ENCODE results near the gene WDR35. TPM values are rescaled to one million over a fixed set of nuclear protein-coding genes. Genes with fewer than 3 reads are reported as not detected.
"Not testable (repeated sequence)": the region's sequence is repeated elsewhere in the genome, so short reads cannot be mapped to it uniquely, and the experiment has no call there.

WDR35 gene
- total RNA-seq, 1 donor from 2014 or later = 8.8 TPM

- Histone ChIP-seq H3K27ac (no peak overlapping the region), H3K4me3 (no peak overlapping the region), H3K9me3 (no peaks in the 10 kb centered on the region), H3K4me1 (no peaks in the 10 kb centered on the region), H3K36me3 (peaks cover 20% of the 10 kb centered on the region), H3K27me3 (ENCODE audit: low read depth) (no peaks in the 10 kb centered on the region)
- TF ChIP-seq CTCF (IDR thresholded peaks at IDR 0.05) = no peak
- intact Hi-C loops (cut with DNase I) = no loop called here
- DNase-seq (no peak), ATAC-seq (no peak)
Measured at GRCh38 chr2:19937004-19937403, 52.9 kb downstream of the WDR35 start.

GRCh38 chr2:19936203-19936602 is 53.7 kb downstream of the WDR35 start:
- Histone ChIP-seq H3K36me3 (peaks cover 20% of the 10 kb centered on the region), H3K27ac (no peak overlapping the region), H3K4me1 (no peaks in the 10 kb centered on the region), H3K27me3 (ENCODE audit: low read depth) (no peaks in the 10 kb centered on the region), H3K4me3 (no peak overlapping the region), H3K9me3 (no peaks in the 10 kb centered on the region)
- no peak for DNase-seq
- intact Hi-C loops (cut with DNase I) = no loop called here
- no peak for ATAC-seq
- TF ChIP-seq CTCF (IDR thresholded peaks at IDR 0.05) = no peak

- Histone ChIP-seq H3K4me1 (no peaks in the 10 kb centered on the region), H3K4me3 (no peak overlapping the region), H3K9me3 (peaks cover 5% of the 10 kb centered on the region), H3K27ac (peak overlapping the region; percentile 53), H3K27me3 (ENCODE audit: low read depth) (no peaks in the 10 kb centered on the region), H3K36me3 (peaks cover 36% of the 10 kb centered on the region)
- intact Hi-C loops (cut with DNase I) = no loop called here
- TF ChIP-seq CTCF (IDR thresholded peaks at IDR 0.05) = no peak
- ATAC-seq (peak; percentile 56 to 68), DNase-seq (no peak)
Measured at GRCh38 chr2:19933351-19933981, 56.4 kb downstream of the WDR35 start.

- peaks cover 36% of the 10 kb centered on the region for H3K36me3 ChIP-seq
- intact Hi-C loops (cut with DNase I) = no loop called here
- no peak overlapping the region for H3K4me3 ChIP-seq
- ATAC-seq (no peak), DNase-seq (no peak)
- H3K4me1 ChIP-seq = no peaks in the 10 kb centered on the region
- H3K9me3 ChIP-seq = peaks cover 11% of the 10 kb centered on the region
- H3K27ac ChIP-seq = peak overlapping the region; percentile 53
- H3K27me3 ChIP-seq (ENCODE audit: low read depth) = no peaks in the 10 kb centered on the region
- no peak for TF ChIP-seq CTCF (IDR thresholded peaks at IDR 0.05)
Measured at GRCh38 chr2:19932928-19933327, 57.0 kb downstream of the WDR35 start.

GRCh38 chr2:19929226-19929625 is 60.7 kb downstream of the WDR35 start:
- no peak for DNase-seq
- no peak for TF ChIP-seq CTCF (IDR thresholded peaks at IDR 0.05)
- Histone ChIP-seq H3K36me3 (peaks cover 16% of the 10 kb centered on the region), H3K9me3 (peaks cover 23% of the 10 kb centered on the region), H3K4me3 (no peak overlapping the region), H3K27me3 (ENCODE audit: low read depth) (no peaks in the 10 kb centered on the region), H3K27ac (no peak overlapping the region), H3K4me1 (no peaks in the 10 kb centered on the region)
- no peak for ATAC-seq
- intact Hi-C loops (cut with DNase I) = no loop called here

- H3K4me1 ChIP-seq; ATAC-seq; H3K27me3 ChIP-seq (ENCODE audit: low read depth); H3K27ac ChIP-seq; intact Hi-C loops (cut with DNase I); H3K4me3 ChIP-seq; DNase-seq: not testable (repeated sequence)
- peaks cover 23% of the 10 kb centered on the region for H3K9me3 ChIP-seq
- H3K36me3 ChIP-seq = peaks cover 16% of the 10 kb centered on the region
Measured at GRCh38 chr2:19927816-19928215, 62.1 kb downstream of the WDR35 start.

- intact Hi-C loops (cut with DNase I); H3K36me3 ChIP-seq; H3K4me1 ChIP-seq; H3K4me3 ChIP-seq; H3K27me3 ChIP-seq (ENCODE audit: low read depth); ATAC-seq; DNase-seq; H3K27ac ChIP-seq: not testable (repeated sequence)
- H3K9me3 ChIP-seq = peaks cover 23% of the 10 kb centered on the region
Measured at GRCh38 chr2:19924526-19924925, 65.4 kb downstream of the WDR35 start.

- H3K27me3 ChIP-seq (ENCODE audit: low read depth); H3K36me3 ChIP-seq; H3K27ac ChIP-seq; intact Hi-C loops (cut with DNase I); H3K4me3 ChIP-seq; H3K9me3 ChIP-seq; DNase-seq; H3K4me1 ChIP-seq; ATAC-seq: not testable (repeated sequence)
Measured at GRCh38 chr2:19922188-19922587, 67.7 kb downstream of the WDR35 start.
